ENCODE results near the gene CRABP2. TPM values are rescaled to one million over a fixed set of nuclear protein-coding genes. Genes with fewer than 3 reads are reported as not detected.

Gene CRABP2
- total and polyA plus RNA-seq, 2 of the 13 experiments (the other 11 are each of a cell fraction or from before 2014, with no cell fraction given): 0.40 to 0.60 TPM

- no peak for TF ChIP-seq ZUFSP (CRISPR knock-in tag; IDR thresholded peaks at IDR 0.05; ENCODE audit: borderline replicate concordance)
- TF ChIP-seq CCAR2 (optimal IDR thresholded peaks at IDR 0.05; ENCODE audit: low read depth, low read length): no peak
- no peak for TF ChIP-seq SYNCRIP (IDR thresholded peaks at IDR 0.05; ENCODE audit: insufficient read depth, low read depth, low read length)
- no peak for TF ChIP-seq DNMT1 (CRISPR knock-in tag; IDR thresholded peaks at IDR 0.05)
- TF ChIP-seq CEBPZ (IDR thresholded peaks at IDR 0.05; ENCODE audit: low read length): no peak
- no peak for TF ChIP-seq HOXA3 (CRISPR knock-in tag; IDR thresholded peaks at IDR 0.05)
- TF ChIP-seq TAF1 (CRISPR knock-in tag; IDR thresholded peaks at IDR 0.05): no peak
- no peak for TF ChIP-seq ZNF674 (CRISPR knock-in tag; IDR thresholded peaks at IDR 0.05; ENCODE audit: low read depth)
- no peak for TF ChIP-seq TEF (CRISPR knock-in tag; IDR thresholded peaks at IDR 0.05)
- no peak for TF ChIP-seq NFRKB (IDR thresholded peaks at IDR 0.05)
- 0 out of 2 replicates have a peak, but pooled peaks have one; percentile 8 for TF ChIP-seq HCFC1 (IDR thresholded peaks at IDR 0.05; ENCODE audit: low read depth, low read length)
- no peak for TF ChIP-seq ZNF576 (CRISPR knock-in tag; IDR thresholded peaks at IDR 0.05)
- no peak for TF ChIP-seq CEBPG (CRISPR knock-in tag; IDR thresholded peaks at IDR 0.05)
- 0 out of 2 replicates have a peak, but pooled peaks have one; percentile 24 for TF ChIP-seq PHF21A (CRISPR knock-in tag; IDR thresholded peaks at IDR 0.05)
- no peak for TF ChIP-seq MXD3 (CRISPR knock-in tag; IDR thresholded peaks at IDR 0.05)
- TF ChIP-seq RCOR2 (CRISPR knock-in tag; IDR thresholded peaks at IDR 0.05): no peak
- TF ChIP-seq NKX3-1 (CRISPR knock-in tag; IDR thresholded peaks at IDR 0.05): no peak
Observed at GRCh38 chr1:156689035-156689952, 16.1 kb downstream of the CRABP2 start (continued).
